ENCODE data around the gene SLC37A1.

DNA sequence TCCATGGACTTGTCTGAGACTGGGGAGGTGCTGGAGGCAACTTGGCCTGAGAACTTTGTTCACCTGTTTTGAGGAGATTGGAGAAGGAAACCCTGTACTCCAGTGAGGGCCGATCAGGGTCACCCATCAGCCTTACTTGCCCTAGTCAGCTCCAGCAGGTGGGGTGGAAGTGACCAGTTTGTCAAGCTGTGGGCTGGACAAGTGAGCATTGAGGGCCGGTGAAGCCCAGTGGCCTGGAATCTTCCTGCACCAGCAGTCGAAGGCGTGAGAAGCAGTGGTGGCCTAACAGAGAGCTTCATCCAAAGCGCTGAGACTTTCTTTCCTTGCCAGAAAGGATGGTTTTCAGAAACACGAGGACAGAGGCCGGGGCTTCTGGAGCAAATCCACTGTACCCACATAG, 9.6 kb downstream of the SLC37A1 start:
- TF ChIP-seq, protein P1, sequence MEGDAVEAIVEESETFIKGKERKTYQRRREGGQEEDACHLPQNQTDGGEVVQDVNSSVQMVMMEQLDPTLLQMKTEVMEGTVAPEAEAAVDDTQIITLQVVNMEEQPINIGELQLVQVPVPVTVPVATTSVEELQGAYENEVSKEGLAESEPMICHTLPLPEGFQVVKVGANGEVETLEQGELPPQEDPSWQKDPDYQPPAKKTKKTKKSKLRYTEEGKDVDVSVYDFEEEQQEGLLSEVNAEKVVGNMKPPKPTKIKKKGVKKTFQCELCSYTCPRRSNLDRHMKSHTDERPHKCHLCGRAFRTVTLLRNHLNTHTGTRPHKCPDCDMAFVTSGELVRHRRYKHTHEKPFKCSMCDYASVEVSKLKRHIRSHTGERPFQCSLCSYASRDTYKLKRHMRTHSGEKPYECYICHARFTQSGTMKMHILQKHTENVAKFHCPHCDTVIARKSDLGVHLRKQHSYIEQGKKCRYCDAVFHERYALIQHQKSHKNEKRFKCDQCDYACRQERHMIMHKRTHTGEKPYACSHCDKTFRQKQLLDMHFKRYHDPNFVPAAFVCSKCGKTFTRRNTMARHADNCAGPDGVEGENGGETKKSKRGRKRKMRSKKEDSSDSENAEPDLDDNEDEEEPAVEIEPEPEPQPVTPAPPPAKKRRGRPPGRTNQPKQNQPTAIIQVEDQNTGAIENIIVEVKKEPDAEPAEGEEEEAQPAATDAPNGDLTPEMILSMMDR (conservative IDR thresholded peaks at IDR 0.05; ENCODE audit: low read length), result no peak
- TF ChIP-seq EZH2phosphoT487 (IDR thresholded peaks at IDR 0.05; ENCODE audit: borderline replicate concordance), result no peak

Measured in Loucy (cell line).